ENCODE measurements around the gene ZNF778. TPM values are rescaled to one million over a fixed set of nuclear protein-coding genes. Genes with fewer than 3 reads are reported as not detected.

Gene ZNF778
- total and polyA plus RNA-seq, 2 of the 13 experiments (the other 11 are each of a cell fraction or from before 2014, with no cell fraction given): 3.8 to 7.2 TPM

- peak; percentile 55; the same call in 1 of the 2 replicates for TF ChIP-seq PHF21A (CRISPR knock-in tag; IDR thresholded peaks at IDR 0.05)
- TF ChIP-seq ATM (IDR thresholded peaks at IDR 0.05; ENCODE audit: borderline replicate concordance): no peak
- TF ChIP-seq KDM5A (IDR thresholded peaks at IDR 0.05; ENCODE audit: borderline replicate concordance, low read length): no peak
- peak; percentile 63; the same call in 1 of the 2 replicates for TF ChIP-seq ZNF772 (CRISPR knock-in tag; IDR thresholded peaks at IDR 0.05)
- TF ChIP-seq PAWR (CRISPR knock-in tag; IDR thresholded peaks at IDR 0.05; ENCODE audit: borderline replicate concordance): no peak; the same call in 1 of the 2 replicates
- TF ChIP-seq ZNF605 (CRISPR knock-in tag; IDR thresholded peaks at IDR 0.05): peak; percentile 90
- no peak for TF ChIP-seq FIP1L1 (IDR thresholded peaks at IDR 0.05; ENCODE audit: borderline replicate concordance, insufficient read depth, low read depth, low read length)
- TF ChIP-seq FOXP1 (IDR thresholded peaks at IDR 0.05): no peak
- no peak for TF ChIP-seq FOXP1 (CRISPR knock-in tag; IDR thresholded peaks at IDR 0.05)
- peak; percentile 65 for TF ChIP-seq SAP130 (CRISPR knock-in tag; IDR thresholded peaks at IDR 0.05; ENCODE audit: low read depth)
- TF ChIP-seq ZNF678 (CRISPR knock-in tag; IDR thresholded peaks at IDR 0.05): no peak
- TF ChIP-seq MAX (IDR thresholded peaks at IDR 0.05): peak; percentile 91
- peak; percentile 89; the same call in 1 of the 2 replicates for TF ChIP-seq ARNT2 (CRISPR knock-in tag; IDR thresholded peaks at IDR 0.05; ENCODE audit: low read depth)
- 0 out of 2 replicates have a peak, but pooled peaks have one; percentile 70 for TF ChIP-seq ZNF839 (CRISPR knock-in tag; IDR thresholded peaks at IDR 0.05; ENCODE audit: borderline replicate concordance)
- peak; percentile 95 for TF ChIP-seq ZNF891 (CRISPR knock-in tag; IDR thresholded peaks at IDR 0.05)
- peak; percentile 66; the same call in 1 of the 2 replicates for TF ChIP-seq ZIK1 (CRISPR knock-in tag; IDR thresholded peaks at IDR 0.05; ENCODE audit: borderline replicate concordance, low read depth)
- no peak for TF ChIP-seq MAFK (conservative IDR thresholded peaks at IDR 0.05 in 1 of 2, IDR thresholded peaks at IDR 0.05 in 1 of 2; ENCODE audit: low read length in 2 of 2)
- TF ChIP-seq SATB2 (CRISPR knock-in tag; IDR thresholded peaks at IDR 0.05): no peak
- TF ChIP-seq, protein P1, sequence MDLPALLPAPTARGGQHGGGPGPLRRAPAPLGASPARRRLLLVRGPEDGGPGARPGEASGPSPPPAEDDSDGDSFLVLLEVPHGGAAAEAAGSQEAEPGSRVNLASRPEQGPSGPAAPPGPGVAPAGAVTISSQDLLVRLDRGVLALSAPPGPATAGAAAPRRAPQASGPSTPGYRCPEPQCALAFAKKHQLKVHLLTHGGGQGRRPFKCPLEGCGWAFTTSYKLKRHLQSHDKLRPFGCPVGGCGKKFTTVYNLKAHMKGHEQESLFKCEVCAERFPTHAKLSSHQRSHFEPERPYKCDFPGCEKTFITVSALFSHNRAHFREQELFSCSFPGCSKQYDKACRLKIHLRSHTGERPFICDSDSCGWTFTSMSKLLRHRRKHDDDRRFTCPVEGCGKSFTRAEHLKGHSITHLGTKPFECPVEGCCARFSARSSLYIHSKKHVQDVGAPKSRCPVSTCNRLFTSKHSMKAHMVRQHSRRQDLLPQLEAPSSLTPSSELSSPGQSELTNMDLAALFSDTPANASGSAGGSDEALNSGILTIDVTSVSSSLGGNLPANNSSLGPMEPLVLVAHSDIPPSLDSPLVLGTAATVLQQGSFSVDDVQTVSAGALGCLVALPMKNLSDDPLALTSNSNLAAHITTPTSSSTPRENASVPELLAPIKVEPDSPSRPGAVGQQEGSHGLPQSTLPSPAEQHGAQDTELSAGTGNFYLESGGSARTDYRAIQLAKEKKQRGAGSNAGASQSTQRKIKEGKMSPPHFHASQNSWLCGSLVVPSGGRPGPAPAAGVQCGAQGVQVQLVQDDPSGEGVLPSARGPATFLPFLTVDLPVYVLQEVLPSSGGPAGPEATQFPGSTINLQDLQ (CRISPR knock-in tag; IDR thresholded peaks at IDR 0.05): no peak
- TF ChIP-seq STAG1 (CRISPR knock-in tag; IDR thresholded peaks at IDR 0.05): no peak; the same call in 1 of the 2 replicates
- peak; percentile 78; the same call in 1 of the 2 replicates for TF ChIP-seq MYC (CRISPR knock-in tag; IDR thresholded peaks at IDR 0.05; ENCODE audit: borderline replicate concordance)
- peak; percentile 34; the same call in 1 of the 2 replicates for TF ChIP-seq SP140L (CRISPR knock-in tag; IDR thresholded peaks at IDR 0.05; ENCODE audit: borderline replicate concordance)
- peak; percentile 66; the same call in 1 of the 2 replicates for TF ChIP-seq HOXA5 (CRISPR knock-in tag; IDR thresholded peaks at IDR 0.05)
- TF ChIP-seq, protein P2, sequence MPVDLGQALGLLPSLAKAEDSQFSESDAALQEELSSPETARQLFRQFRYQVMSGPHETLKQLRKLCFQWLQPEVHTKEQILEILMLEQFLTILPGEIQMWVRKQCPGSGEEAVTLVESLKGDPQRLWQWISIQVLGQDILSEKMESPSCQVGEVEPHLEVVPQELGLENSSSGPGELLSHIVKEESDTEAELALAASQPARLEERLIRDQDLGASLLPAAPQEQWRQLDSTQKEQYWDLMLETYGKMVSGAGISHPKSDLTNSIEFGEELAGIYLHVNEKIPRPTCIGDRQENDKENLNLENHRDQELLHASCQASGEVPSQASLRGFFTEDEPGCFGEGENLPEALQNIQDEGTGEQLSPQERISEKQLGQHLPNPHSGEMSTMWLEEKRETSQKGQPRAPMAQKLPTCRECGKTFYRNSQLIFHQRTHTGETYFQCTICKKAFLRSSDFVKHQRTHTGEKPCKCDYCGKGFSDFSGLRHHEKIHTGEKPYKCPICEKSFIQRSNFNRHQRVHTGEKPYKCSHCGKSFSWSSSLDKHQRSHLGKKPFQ (CRISPR knock-in tag; IDR thresholded peaks at IDR 0.05; ENCODE audit: insufficient replicate concordance): peak; percentile 71
- TF ChIP-seq KMT2A (CRISPR knock-in tag; IDR thresholded peaks at IDR 0.05): no peak
- no peak for TF ChIP-seq ATF1 (CRISPR knock-in tag; IDR thresholded peaks at IDR 0.05)
Measured at GRCh38 chr16:89246903-89247733, 29.6 kb downstream of the ZNF778 start (continued).

All from HepG2 (cell line).